ENCODE results near the gene IFNK.

DNA sequence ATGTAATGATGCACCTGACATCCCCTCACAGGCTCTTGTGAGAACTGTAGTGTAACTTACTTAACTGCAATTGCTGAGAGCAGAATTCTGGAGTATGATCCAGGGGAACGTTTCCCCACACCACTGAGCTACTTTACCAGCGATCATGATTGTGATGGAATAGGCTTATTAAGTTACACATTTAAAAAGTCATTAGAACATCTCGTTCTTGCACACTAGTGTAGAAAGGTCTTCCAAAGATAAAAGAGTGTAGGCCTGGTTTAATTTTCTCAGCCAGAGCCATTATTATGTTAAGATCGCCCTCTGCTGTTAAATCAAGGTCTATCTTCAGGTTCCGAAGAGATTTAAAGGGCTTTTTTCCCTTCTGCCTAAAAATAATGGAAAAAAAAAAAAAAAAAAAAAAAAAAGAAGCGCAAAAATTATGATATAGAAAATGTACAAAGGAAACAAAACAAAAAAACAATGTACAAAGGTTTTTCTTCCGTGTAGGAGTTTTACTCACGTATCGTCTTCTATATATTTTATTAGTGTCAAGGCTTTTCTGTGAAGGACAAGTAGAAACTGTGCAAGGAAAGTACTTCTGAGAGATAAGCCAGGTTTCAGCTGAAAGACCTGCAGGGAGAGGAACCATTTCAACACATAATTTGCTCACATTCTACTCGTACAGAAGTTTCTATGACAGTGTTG, 24.1 kb downstream of the IFNK start:
- TF ChIP-seq, protein P1, sequence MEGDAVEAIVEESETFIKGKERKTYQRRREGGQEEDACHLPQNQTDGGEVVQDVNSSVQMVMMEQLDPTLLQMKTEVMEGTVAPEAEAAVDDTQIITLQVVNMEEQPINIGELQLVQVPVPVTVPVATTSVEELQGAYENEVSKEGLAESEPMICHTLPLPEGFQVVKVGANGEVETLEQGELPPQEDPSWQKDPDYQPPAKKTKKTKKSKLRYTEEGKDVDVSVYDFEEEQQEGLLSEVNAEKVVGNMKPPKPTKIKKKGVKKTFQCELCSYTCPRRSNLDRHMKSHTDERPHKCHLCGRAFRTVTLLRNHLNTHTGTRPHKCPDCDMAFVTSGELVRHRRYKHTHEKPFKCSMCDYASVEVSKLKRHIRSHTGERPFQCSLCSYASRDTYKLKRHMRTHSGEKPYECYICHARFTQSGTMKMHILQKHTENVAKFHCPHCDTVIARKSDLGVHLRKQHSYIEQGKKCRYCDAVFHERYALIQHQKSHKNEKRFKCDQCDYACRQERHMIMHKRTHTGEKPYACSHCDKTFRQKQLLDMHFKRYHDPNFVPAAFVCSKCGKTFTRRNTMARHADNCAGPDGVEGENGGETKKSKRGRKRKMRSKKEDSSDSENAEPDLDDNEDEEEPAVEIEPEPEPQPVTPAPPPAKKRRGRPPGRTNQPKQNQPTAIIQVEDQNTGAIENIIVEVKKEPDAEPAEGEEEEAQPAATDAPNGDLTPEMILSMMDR (optimal IDR thresholded peaks at IDR 0.05 in 1 of 3, IDR thresholded peaks at IDR 0.05 in 1 of 3, conservative IDR thresholded peaks at IDR 0.05 in 1 of 3; ENCODE audit: extremely low read depth in 1 of 3, insufficient read depth in 2 of 3, low read length in 3 of 3): peak in 2 of 3 experiments; percentile 29 to 37
- no peak for TF ChIP-seq EZH2 (IDR thresholded peaks at IDR 0.05; ENCODE audit: low read length)
